HG02588 (cell line): ENCODE data around the gene DIP2C.
"Not testable (repeated sequence)": the region's sequence is repeated elsewhere in the genome, so short reads cannot be mapped to it uniquely, and the experiment has no call there.

Experiments
- ATAC-seq: cut with Tn5 transposase; IDR thresholded peaks from one replicate; pipeline ENCODE4 v1.9.1; 2021; ENCODE audit warnings: mild to moderate bottlenecking, moderate library complexity; ENCODE audit not compliant: unreplicated experiment

The DIP2C gene

DNA sequence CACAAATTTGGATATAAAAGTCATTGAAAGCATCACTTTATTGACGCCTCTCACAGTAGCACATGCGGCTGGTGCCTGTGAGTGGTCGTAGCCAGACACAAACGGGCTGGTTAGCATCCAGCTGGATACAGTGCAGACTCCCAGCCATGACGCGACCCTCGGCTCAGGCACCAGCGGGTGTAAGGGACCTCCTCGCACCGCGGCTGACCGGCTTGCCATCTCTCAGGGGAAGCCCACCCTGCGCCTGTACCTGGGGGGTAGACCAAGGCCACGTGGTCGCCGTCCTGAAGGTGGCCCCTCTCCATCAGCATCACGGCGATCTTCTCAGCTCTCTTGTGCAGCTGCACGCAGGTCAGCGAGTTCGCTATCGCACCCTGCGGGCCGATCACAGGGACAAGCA, 340.4 kb downstream of the DIP2C start:
- ATAC-seq: no peak

DNA sequence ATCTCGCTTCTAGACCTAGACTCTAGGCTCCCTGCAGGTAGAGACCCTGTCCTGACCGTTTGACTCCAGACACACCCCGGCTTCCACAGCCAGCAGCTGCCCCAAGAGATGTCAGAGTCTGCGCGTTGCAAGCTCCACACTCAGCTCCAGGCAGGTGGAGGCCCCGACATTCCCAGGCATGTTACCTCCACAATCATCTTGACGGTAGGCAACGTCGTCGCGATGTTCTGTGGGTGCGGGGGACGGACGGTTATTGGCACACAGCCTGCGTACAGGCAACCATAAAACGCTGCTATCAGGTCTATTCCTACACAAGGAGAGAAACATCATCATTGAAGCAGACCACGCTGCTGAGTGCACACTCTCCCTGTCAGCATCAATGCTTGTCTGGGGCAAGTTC, 341.0 kb downstream of the DIP2C start:
- no peak for ATAC-seq

DNA sequence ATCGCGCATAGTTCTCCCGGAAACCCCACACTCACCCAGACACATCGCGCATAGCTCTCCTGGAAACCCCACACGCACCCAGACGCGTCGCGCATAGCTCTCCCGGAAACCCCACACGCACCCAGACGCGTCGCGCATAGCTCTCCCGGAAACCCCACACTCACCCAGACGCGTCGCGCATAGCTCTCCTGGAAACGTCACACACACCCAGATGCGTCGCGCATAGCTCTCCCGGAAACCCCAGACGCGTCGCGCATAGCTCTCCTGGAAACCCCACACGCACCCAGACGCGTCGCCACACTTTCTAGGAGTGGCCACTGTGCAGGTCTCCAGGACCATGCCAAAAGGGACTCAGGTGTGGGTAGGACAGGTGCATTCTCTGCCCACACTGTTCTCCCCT, 341.7 kb downstream of the DIP2C start:
- not testable (repeated sequence) for ATAC-seq

DNA sequence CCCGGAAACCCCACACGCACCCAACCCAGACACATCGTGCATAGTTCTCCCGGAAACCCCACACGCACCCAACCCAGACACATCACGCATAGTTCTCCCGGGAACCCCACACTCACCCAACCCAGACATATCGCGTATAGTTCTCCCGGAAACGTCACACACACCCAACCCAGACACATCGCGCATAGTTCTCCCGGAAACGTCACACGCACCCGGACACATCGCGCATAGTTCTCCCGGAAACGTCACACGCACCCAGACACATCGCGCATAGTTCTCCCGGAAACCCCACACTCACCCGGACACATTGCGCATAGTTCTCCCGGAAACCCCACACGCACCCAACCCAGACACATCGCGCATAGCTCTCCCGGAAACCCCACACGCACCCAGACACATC, 342.3 kb downstream of the DIP2C start:
- not testable (repeated sequence) for ATAC-seq

DNA sequence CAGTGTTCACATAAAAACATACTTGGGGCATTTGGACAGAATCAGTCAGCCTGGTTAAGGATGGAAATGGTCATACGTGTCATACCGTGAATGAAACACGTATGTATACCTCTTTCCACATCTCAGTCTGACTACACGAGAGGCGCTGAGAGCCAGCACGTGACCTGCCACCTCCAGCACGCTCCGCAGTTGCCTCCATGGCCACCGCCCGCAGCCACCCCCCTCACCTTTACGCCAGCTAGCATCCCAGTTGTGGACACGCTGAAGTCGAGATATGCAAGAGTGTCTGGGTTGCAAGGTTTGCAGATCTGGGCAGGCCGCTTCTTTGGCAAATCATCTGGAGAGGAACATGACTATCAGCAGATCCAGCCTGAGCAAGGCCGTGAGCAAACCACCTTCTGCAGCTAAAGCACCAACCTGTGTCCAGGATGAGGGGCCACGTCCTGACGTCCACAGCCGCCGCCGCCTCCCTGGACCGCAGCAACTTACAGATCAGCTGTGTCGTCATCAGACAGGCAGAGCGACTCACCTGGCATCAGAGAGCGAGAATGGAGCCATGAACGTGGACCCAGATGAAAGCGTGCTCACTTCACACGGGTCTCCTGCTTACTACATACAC, 344.8 kb downstream of the DIP2C start:
- no peak for ATAC-seq

DNA sequence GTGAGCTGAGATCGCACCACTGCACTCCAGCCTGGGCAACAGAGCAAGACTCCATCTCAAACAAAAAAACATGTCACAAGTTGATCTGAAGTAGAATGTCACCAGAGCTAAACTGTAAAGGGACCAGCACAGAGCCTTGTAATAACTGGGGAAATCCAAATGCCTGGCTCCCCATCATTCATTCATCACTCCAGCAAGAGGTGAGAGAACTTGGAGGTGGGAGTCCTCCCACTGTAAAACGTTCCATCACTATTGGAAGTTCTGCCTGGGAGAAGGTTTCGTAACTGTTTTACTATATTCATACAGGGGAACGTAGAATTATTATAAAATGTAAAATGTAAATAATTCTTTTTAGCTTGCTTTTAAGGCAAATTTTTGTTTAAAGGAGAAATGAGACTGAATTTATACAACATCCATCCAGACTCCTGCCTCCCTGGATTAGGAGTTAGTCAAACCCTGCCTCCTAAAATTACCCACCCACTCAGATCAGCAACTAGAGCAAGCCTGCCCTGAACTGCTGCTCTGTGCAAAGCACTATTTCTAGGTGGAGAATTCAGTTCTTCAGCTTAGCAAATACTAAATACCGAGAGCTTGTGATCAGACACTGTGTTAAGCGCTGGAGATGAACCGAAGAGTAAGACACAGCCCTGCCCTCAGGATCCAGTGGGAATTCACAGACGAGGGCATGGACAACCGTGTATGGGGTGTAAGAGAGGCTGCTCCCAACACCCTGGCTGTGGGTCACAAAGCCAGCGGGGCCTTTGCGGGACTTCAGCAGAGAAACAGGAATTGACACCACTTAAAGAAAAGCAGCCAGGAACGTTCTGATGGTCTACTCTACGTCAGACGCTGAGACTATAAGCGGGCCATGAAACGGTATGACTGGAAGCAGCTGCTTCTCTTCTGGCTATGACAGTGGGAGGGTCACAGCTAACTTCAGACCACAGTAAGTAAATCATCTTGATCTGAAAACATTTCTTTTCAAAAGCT, 345.9 kb downstream of the DIP2C start:
- no peak for ATAC-seq

DNA sequence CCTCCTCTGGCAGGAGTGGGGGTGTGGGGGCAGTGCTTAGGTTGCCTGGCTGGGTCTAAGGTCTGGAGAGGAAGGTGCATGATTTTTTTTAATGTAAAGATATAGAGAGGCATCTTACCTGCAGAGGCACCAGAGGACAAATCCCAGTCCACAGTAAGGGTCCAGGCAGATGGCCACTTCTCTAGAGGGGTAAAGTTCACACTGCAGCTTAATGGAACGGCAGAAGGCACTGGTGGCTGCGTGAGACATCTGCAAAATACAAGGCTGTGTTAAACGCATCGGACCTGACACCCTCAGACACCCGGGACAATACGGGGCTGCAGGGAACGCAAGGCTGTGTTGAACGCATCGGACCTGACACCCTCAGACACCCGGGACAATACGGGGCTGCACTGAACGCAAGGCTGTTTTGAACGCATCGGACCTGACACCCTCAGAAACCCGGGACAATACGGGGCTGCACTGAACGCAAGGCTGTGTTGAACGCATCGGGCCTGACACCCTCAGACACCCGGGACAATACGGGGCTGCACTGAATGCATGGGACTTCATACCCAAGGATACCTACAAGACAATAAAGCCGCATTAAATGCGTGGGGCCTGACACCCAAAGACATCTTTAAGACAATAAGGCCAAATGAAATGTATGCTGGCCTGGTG, 348.3 kb downstream of the DIP2C start:
- no peak for ATAC-seq

DNA sequence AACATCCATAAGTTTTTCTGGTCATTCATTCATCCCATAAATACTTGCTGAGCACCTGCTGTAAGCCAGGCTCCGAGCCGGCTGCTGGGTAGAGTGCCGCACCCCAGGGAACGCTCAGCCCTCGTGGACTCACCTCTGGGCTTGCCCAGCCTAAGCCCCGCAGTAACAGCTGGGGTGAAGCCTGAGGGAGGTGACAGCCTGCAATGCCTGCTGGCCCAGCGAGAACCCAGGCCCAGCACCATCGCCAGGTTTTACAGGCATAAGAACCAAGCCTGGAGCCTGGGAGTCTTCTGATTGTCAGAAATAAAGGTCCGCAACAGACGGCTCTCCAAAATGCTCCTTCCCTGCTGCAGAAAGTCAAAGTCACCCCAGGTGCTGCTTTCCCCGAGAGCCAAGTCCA, 348.8 kb downstream of the DIP2C start:
- ATAC-seq: no peak

DNA sequence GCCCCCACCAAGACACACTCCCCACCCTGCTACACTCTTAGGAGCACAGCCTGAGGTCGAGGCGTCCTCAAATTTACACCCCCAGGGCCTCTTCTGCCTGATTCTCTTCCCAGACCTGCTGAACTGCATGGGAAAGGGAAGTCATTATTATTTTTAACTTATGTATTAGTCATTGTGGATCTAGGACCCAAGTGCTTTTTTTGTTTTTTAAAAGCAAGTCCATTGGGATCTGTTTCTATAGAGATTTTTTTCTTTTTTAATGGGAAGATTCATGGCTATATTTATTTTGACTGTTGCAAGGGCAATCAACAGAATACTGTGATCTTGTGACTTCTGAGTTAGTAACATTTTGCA, 350.5 kb downstream of the DIP2C start:
- ATAC-seq: no peak

DNA sequence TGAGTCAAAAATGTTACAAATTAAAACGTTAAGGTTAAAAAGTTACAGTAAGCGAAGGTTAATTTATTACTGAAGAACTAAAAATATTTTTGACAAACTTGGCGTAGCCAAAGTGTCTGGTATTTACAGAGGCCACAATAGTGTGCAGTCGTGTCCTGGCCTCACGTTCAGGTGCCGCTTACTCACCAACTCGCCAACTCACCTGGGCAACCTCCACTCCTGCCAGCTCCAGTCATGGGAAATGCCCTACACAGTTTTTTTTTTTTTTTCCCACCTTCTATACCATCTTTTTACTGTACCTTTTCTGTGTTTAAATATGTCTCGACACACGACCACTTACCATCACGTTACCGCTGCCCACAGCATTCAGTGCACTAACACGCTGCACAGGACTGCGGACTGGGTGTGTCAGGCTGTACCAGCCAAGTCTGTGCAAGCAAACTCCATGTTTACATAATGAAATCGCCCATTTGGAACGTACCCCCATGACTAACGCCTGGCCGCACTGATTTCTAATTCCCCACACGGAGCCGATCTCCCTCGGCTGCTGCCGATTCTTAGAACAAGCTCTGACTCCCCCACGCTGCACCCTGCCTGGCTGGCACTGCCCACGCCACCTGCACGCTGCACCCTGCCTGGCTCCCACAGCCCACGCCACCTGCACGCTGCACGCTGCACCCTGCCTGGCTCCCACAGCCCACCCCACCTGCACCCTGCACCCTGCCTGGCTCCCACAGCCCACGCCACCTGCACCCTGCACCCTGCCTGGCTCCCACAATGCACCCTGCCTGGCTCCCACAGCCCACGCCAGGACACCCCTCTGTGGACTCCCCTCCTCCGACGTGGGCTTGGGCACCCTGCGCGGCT, 351.1 kb downstream of the DIP2C start:
- ATAC-seq: no peak

DNA sequence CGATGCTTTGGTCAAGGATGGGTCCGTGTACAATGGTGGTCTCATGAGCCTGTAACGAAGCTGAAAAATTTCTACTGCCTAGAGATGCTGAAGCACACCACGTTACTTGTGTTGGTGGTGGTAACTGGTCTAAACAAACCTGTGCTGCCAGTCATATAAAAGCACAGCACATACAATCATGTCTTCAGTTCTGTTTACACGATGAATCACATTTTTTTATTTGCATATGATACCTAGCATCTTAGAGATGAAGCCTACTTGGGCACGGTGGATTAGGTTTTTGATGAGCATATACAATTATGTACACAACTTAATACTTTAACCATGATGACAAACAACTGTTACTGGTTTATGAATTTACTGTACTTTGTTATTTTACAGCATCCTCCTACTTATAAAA, 353.2 kb downstream of the DIP2C start:
- ATAC-seq: no peak

DNA sequence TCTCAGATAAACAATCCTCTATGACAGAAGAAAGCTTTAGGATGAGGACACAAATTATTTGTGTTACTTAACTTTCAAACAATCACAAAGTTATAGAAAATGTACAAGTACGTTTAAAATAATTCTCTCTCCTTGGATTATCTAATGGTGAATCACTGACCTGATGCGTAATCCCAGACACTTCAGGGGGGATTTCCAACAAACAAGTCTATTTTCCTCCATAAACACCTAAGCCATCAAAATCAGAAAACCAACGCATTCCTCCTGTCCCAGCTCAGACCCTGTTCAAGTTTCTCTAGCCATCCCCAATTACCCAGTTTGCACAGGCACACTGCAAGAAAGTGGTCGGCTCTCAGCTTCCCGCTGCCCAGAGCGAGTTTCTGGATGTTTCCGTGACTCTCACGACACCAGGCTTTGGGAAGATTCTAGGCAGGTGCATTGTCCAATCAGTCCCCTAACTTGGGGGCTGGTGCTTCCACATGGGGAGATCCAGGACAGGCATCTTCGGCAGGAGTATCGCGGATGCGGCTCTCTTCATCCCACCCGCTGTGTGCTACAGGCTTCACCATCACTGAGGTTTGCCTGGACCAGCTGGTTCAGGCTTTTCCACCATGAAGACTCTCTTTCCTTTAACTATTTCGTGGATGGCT, 354.2 kb downstream of the DIP2C start:
- ATAC-seq: no peak

DNA sequence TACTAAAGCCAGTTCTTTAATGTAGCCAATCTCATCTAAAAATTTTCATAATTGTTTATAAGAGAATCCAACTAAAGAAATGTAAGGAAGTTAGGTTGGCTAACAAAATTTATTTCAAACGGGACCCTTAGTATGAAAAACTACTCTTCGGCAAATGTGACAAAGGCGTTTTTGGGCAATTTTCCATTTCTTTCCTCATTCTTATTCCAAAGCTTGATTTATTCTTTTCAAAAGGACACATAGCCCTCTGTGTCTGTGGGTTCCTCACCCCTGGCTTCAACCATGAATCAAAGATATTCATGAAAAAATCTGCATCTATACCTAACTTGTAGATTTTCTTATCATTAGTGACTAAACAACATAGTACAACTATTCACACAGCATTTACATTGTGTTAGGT, 358.3 kb downstream of the DIP2C start:
- ATAC-seq: no peak

DNA sequence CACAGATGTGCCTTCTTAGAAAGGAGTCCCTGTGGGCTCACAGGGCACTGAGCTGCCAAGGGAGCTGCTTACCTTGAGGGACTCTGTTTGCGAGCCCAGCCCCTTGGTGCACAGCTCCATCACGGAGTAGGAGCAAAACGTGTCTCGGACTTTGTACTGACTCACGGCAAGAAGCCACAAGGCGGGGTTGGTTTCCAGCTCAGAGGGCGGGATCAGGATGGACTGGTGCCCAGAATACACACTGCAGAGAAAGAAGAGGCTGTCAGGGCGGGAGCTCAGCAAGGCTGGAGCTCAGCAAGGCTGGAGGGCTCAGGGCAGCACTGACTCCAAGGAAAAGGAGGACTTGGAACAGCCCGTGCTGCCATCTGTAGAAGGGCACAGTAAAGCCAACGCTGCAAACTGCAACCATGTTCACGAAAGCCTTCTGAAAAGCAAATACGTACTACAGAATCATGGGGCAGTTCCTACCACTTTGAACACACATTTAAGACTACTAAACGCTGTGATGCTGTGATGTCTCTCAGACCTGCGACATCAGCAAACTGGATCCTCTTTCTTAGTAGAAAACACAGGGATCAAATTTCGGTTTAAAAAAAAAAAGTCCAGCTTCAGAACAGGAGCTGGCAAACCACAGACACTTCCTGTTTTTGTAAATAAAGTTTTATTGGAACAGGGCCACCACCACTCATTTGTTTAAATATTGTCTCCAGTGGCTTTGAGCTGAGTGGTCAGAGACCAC, 359.9 kb downstream of the DIP2C start:
- ATAC-seq: no peak

DNA sequence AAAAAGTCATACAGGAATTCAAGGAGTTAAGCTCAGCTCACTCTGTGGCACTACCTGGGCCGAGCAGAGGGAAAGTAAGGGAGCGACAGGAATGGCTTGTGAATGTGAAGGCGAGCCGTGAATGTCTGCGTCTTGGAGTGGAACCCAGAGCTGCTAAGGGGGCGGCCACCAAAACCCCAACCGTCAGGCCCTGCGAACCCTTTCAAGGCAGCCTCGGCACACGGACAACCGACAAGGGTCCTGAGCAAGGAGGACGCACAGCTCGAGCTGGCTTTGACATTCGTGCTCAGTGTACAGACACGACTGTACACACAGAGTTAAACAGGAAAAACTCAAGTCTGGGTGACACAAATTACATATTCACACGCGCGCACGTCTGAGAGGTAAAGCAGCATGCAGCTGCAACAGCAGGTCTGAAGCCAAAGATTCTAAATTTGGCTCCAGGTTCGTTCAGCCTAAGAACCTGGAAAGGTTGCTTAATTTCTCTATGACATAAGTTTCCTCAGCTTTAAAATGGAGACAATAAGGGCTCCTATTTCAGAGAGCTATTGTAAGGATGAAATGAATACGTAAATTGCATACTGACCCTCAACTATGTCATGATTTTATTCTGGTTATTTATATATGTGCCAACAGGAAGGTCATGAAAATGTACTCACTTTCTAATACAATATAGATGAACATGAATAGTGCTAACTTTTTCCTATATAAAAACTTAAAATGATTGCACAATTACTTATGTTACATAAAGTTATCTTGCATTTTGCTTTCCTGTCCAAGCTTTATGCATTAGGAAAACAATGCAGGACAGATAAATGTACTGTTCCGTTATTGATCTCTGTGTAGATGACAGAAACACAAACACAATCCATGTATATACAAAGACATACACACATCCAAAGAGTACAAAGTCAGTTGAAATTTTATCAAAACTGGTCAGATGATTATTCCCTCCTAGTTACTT, 361.3 kb downstream of the DIP2C start:
- no peak for ATAC-seq

DNA sequence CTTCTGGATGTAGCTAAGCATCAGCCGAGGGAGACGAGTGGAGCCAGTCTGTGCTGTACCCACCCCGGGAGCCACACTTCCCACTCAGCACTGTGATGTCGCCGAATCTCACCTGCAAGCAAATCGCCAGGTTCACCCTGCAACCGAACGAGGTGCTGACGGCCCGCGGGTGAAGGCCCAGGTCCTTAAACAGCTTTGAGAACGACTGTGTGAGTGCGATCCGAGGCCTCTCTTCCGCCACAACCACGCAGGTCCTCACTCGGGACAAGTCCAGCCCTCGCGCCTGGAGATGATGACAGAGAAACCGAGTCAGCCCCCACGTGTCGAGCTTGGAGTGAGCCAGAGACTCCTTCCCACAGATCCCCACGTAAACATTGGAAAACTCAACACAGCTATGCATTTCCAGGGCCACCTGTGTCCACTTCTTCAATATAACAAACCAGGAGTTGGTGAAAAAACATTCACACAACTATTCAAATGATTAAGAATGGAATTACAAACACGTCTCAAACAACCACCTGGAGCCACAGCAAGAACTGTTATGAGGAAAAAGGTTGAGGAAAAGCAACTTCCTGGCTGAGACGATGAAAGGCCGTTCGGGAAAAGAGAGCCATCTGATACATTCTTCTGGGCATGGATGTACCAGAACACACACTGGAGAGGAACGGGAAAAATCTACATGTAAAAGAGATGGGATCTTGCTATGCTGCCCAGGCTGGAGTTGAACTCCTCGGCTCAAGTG, 362.4 kb downstream of the DIP2C start:
- no peak for ATAC-seq

DNA sequence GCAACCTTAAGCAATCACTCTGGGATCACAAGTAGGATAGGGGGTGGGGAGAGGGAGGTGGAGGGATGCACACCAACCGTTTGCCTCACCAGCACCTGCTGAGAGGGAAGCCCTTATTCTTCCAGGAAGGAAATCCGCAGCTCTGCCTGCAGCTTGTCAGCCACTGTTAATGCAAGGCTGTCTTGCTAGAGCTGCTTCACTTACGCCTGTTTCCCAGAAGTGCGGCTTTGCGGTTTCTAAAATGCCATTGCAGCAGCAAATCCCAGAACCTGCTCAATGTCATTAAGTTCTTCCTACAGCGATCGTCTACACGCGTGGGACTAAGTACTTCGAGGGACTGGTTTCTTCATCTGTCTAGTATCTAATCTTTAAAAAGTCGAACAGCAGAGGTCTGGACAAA, 363.1 kb downstream of the DIP2C start:
- ATAC-seq: no peak

DNA sequence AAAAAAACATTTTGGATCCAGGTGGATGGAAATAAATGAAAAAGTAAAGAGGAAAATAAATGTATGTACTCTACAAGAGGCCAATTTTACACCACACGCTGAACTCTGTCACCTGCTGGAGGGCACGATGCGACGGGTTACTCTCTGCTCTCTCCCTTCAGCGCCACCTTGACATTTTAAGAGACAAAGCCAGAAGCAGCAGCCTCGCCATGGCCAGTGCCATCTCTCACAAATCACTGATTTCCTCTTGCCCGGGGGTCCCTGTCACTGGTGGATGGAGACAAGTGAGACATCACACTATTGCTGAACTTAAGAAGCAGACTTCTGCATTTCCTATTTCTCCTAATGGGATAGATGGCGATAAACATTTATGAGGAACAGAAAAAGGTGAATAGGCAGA, 364.2 kb downstream of the DIP2C start:
- ATAC-seq: no peak
